K562 (cell line): ENCODE measurements around the gene COL25A1. TPM values are rescaled to one million over a fixed set of nuclear protein-coding genes. Genes with fewer than 3 reads are reported as not detected.

ENCODE experiments used
- ATAC-seq: fragments of 200-7000 bp; cut with Tn5 transposase; 3 replicates; pipeline ENCODE4 v1.9.1; 2020; ENCODE audit warnings: moderate library complexity
- BruUV-seq: library from RNA; stranded (reverse); fragments of 400-500 nt; replicated peaks from 2 replicates; lab custom pipeline; 2021; lab: Mats Ljungman, UMichigan
- CTCF ChIA-PET: fragments of 300-600 bp; formaldehyde crosslinking; extraction: SDS; loops from one replicate; lab custom pipeline; 2021; ENCODE audit warnings: low intra/inter-chr PET ratio; lab: Yijun Ruan, JAX
- POLR2A ChIA-PET: fragments of 300-600, 350-650 bp; sonication (Branson Sonifier 250); formaldehyde crosslinking; extraction: SDS; loops from one replicate; lab custom pipeline; 2021; ENCODE audit warnings: antibody characterized with exemption, inconsistent platforms; lab: Yijun Ruan, JAX
- DNase-seq, 4 experiments: peaks; one replicate each; pipeline versions ENCODE4 v3.0.0 to v3.0.0-alpha.2; 2011 to 2018; ENCODE audit warnings: low spot score in 3 of 4, mixed read lengths in 3 of 4; ENCODE audit errors: extremely low read depth in 1 of 4
- FAIRE-seq: peaks from 2 replicates; lab custom pipeline; 2011; peaks lifted over from hg19 to GRCh38; lab: Jason Lieb, UNC
- H2AFZ ChIP-seq: 2 replicates; pipeline ENCODE4 v1.6.0; 2011; ENCODE audit warnings: low read depth, low read length, control low read depth, inconsistent platforms
- H3K27ac ChIP-seq: fragments of 200-600 bp; 3 replicates; pipeline ENCODE4 v1.8.0; 2011; ENCODE audit warnings: low read depth, mild to moderate bottlenecking, control low read depth, inconsistent platforms, low read length, moderate library complexity, mixed read lengths; ENCODE audit errors: extremely low read depth
- H3K27me3 ChIP-seq, 2 experiments: fragments of 300-600 bp in 1 of 2; 2 replicates in 1 of 2; 3 replicates in 1 of 2; pipeline versions ENCODE4 v1.6.0 to v1.8.0; 2011; ENCODE audit warnings: inconsistent platforms in 2 of 2, low read length in 2 of 2, mild to moderate bottlenecking in 1 of 2, mixed read lengths in 1 of 2, moderate library complexity in 1 of 2; ENCODE audit not compliant: control insufficient read depth in 2 of 2, insufficient read depth in 2 of 2
- H3K36me3 ChIP-seq: fragments of 300-600 bp; 3 replicates; pipeline ENCODE4 v1.8.0; 2011; ENCODE audit warnings: mild to moderate bottlenecking, low read length, inconsistent platforms; ENCODE audit not compliant: control insufficient read depth, insufficient read depth
- H3K4me1 ChIP-seq, 2 experiments: fragments of 200-600 bp in 1 of 2; replicated peaks in 1 of 2; 2 replicates in 1 of 2; 3 replicates in 1 of 2; pipeline versions ENCODE4 v1.5.1 to v1.8.0; 2011; ENCODE audit warnings: inconsistent platforms in 2 of 2, low read length in 2 of 2, mild to moderate bottlenecking in 1 of 2, mixed read lengths in 1 of 2, moderate library complexity in 1 of 2; ENCODE audit not compliant: control insufficient read depth in 2 of 2, insufficient read depth in 2 of 2
- H3K4me2 ChIP-seq: 2 replicates; pipeline ENCODE4 v1.6.1; 2011; ENCODE audit warnings: low read length, control low read depth, inconsistent platforms, mixed read lengths; ENCODE audit not compliant: insufficient read depth
- H3K4me3 ChIP-seq: fragments of 200-600 bp; sonication (generic), shearing (Covaris generic); 2 replicates; pipeline ENCODE4 v1.5.1; 2016; ENCODE audit warnings: control low read depth, inconsistent platforms
- H3K79me2 ChIP-seq: fragments of 200-600 bp; 3 replicates; pipeline ENCODE4 v1.8.0; 2011; ENCODE audit warnings: low read length, inconsistent platforms; ENCODE audit not compliant: control insufficient read depth, insufficient read depth
- H3K9ac ChIP-seq, 2 experiments: 2 replicates each; pipeline versions ENCODE4 v1.6.0 to v1.6.1; 2011; ENCODE audit warnings: low read depth in 2 of 2, low read length in 2 of 2, control low read depth in 1 of 2, inconsistent platforms in 1 of 2, mild to moderate bottlenecking in 1 of 2, mixed read lengths in 1 of 2; ENCODE audit not compliant: insufficient read depth in 1 of 2
- H3K9me1 ChIP-seq: one replicate; pipeline ENCODE4 v1.6.0; 2011; ENCODE audit warnings: inconsistent platforms, mild to moderate bottlenecking, low read length, moderate library complexity; ENCODE audit not compliant: control insufficient read depth, insufficient read depth
- H3K9me3 ChIP-seq: replicated peaks from 2 replicates; pipeline ENCODE4 v1.5.1; 2011; ENCODE audit warnings: low read depth, low read length, inconsistent platforms; ENCODE audit not compliant: control insufficient read depth, insufficient read depth
- H4K20me1 ChIP-seq: replicated peaks from 2 replicates; pipeline ENCODE4 v1.6.1; 2011; ENCODE audit warnings: low read length, inconsistent platforms, mixed read lengths; ENCODE audit not compliant: control insufficient read depth, insufficient read depth
- EP300 ChIP-seq: IDR thresholded peaks from 2 replicates; pipeline ENCODE4 v1.6.1; 2012; ENCODE audit warnings: low read length, improper control_type of control experiment
- HDAC8 ChIP-seq: fragments of 450-650 bp; IDR thresholded peaks from 2 replicates; pipeline ENCODE4 v1.6.1; 2016; ENCODE audit warnings: mild to moderate bottlenecking, missing genetic modification characterization, moderate library complexity, missing compliant biosample characterization
- NFXL1 ChIP-seq: fragments of 450-650 bp; formaldehyde crosslinking; IDR thresholded peaks from 2 replicates; pipeline ENCODE4 v1.4.0; 2021; ENCODE audit warnings: mild to moderate bottlenecking
- NFYB ChIP-seq: IDR thresholded peaks from 2 replicates; pipeline ENCODE4 v1.6.1; 2011; ENCODE audit warnings: mild to moderate bottlenecking, moderate library complexity; ENCODE audit not compliant: insufficient read length; ENCODE audit errors: extremely low read depth
- POLR2G ChIP-seq: fragments of 200-400 bp; formaldehyde crosslinking; IDR thresholded peaks from 2 replicates; pipeline ENCODE4 v1.6.1; 2017; ENCODE audit warnings: low read depth, mild to moderate bottlenecking, antibody characterized with exemption, low read length, moderate library complexity
- SMAD4 ChIP-seq: fragments of 250-450 bp; sonication (Bioruptor Pico); conservative IDR thresholded peaks from 2 replicates; pipeline ENCODE4 v1.8.0; 2021; ENCODE audit warnings: inconsistent platforms, mild to moderate bottlenecking, moderate library complexity
- SMARCE1 ChIP-seq: fragments of 450-650 bp; IDR thresholded peaks from 2 replicates; pipeline ENCODE4 v1.7.1; 2016; ENCODE audit warnings: mild to moderate bottlenecking
- ZNF121 ChIP-seq: sonication (generic); formaldehyde crosslinking; conservative IDR thresholded peaks from 2 replicates; pipeline ENCODE4 v1.8.0; 2022; ENCODE audit warnings: missing genetic modification reagents
- ZNF184 ChIP-seq: sonication (generic); formaldehyde crosslinking; IDR thresholded peaks from 2 replicates; pipeline ENCODE4 v1.5.0; 2020; ENCODE audit warnings: missing genetic modification reagents
- ZNF239 ChIP-seq: fragments of 250-450 bp; sonication (Bioruptor Pico); IDR thresholded peaks from 2 replicates; pipeline ENCODE4 v1.4.0; 2020; ENCODE audit warnings: mild to moderate bottlenecking
- WGBS: fragments of 100-300 bp; shearing (Covaris generic); methylation state at CpG from one replicate; pipeline ENCODE4 v1.1.6; 2016; ENCODE audit warnings: low coverage, mixed read lengths; ENCODE audit not compliant: insufficient coverage; ENCODE audit errors: missing lambda C conversion rate; 5-methylcytosine and 5-hydroxymethylcytosine counted together
- in situ Hi-C: fragments of 300-500 bp; cut with MboI; formaldehyde crosslinking; loops from 4 replicates; pipeline ENCODE4 v1.15.0; 2018; ENCODE audit warnings: inconsistent platforms, mixed read lengths
- intact Hi-C: fragments of 100-400 bp; cut with micrococcal nuclease; formaldehyde crosslinking; loops from 2 replicates; pipeline ENCODE4 v1.14.2; 2022
- polyA plus RNA-seq, 8 experiments: library from polyadenylated mRNA; depleted of rRNA in 4 of 8; stranded (reverse) in 5 of 8; unstranded in 3 of 8; fragments of >200 nt; fragmentation: Nextera tagmentation in 2 of 8; fragmentation: Illumina TruSeq in 1 of 8; extraction: Ambion mirVana in 2 of 8; extraction: Trizol in 1 of 8; gene quantifications; 2 replicates each; pipeline versions ENCODE4 v1.2.1 to v1.2.3, GENCODE V29; 2011 to 2014; ENCODE audit warnings: inconsistent platforms in 1 of 8, missing spikeins in 1 of 8
- total RNA-seq, 7 experiments: library from RNA; depleted of rRNA in 6 of 7; stranded (reverse); fragments of >200 nt in 6 of 7; fragmentation: Illumina TruSeq in 2 of 7; extraction: Trizol in 2 of 7; gene quantifications; 2 replicates each; pipeline versions ENCODE4 v1.2.1 to v1.2.3, GENCODE V29; 2011 to 2021; ENCODE audit warnings: low replicate concordance in 1 of 7
- TF ChIP-seq, protein P1 (sequence below): IDR thresholded peaks from 2 replicates; pipeline ENCODE4 v1.6.1; 2011; ENCODE audit warnings: borderline replicate concordance, low read depth, mild to moderate bottlenecking, moderate library complexity, low read length; ENCODE audit not compliant: insufficient read depth, poor library complexity, severe bottlenecking
- TF ChIP-seq, protein P2 (sequence below): fragments of 450-650 bp; IDR thresholded peaks from 2 replicates; pipeline ENCODE4 v1.6.1; 2016; ENCODE audit warnings: borderline replicate concordance

The COL25A1 gene
- total and polyA plus RNA-seq, 9 of the 15 experiments (the other 6 are each of a cell fraction or from before 2014, with no cell fraction given): 0.03 to 0.62 (median 0.27) TPM

DNA sequence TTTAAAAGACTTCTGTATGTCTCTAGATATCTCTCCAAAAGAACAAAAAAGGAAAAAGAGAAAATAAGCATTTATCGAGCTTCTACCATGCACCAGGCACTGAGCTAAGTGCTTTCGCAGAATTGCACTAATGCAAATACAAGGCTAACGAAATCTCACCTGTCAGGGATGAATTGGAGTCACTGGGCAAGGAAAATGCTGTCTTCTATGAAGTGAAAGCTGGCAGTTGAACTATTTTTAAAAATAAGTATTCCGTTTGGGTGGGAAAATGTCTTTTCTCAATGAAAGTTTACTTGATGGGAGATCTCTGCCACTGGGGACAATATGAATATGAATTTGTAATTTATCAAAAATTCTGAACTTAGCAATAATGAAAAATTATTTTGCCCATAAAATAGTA, 47.6 kb downstream of the COL25A1 start:
- Histone ChIP-seq H3K4me1 (no peaks in the 10 kb centered on the region), H4K20me1 (no peaks in the 10 kb centered on the region), H3K9ac (no peak overlapping the region), H3K4me2 (no peak overlapping the region), H3K9me3 (no peaks in the 10 kb centered on the region), H3K4me3 (no peak overlapping the region), H3K79me2 (no peaks in the 10 kb centered on the region), H3K36me3 (no peaks in the 10 kb centered on the region), H3K27me3 (no peaks in the 10 kb centered on the region), H3K27ac (no peak overlapping the region), H2AFZ (0 out of 2 replicates have a peak overlapping the region, but pooled peaks have one; percentile 53), H3K9me1 (no peaks in the 10 kb centered on the region)
- DNase-seq (no peak), ATAC-seq (no peak), FAIRE-seq (no peak)
- BruUV-seq: no TSS peak
- in situ Hi-C loops (no loop called here), intact Hi-C loops (no loop called here)
- ChIA-PET POLR2A (interaction anchor here (0.5 to 1.3 kb wide), 2 partner anchors 9 to 318 kb away, joined by 3 to 4 read pairs; no protein-coding TSS in a partner anchor), CTCF (no interaction called here)
- WGBS: 37% methylated on average over 4 of the region's 4 CpGs
- TF ChIP-seq HDAC8 (tag) (no peak), NFYB (no peak), ZNF121 (CRISPR knock-in tag) (no peak), NFXL1 (CRISPR knock-in tag) (no peak), ZNF184 (CRISPR knock-in tag) (no peak), EP300 (no peak), SMARCE1 (no peak), POLR2G (no peak), ZNF239 (CRISPR knock-in tag) (no peak), SMAD4 (CRISPR knock-in tag) (no peak)
- TF ChIP-seq, protein P1, sequence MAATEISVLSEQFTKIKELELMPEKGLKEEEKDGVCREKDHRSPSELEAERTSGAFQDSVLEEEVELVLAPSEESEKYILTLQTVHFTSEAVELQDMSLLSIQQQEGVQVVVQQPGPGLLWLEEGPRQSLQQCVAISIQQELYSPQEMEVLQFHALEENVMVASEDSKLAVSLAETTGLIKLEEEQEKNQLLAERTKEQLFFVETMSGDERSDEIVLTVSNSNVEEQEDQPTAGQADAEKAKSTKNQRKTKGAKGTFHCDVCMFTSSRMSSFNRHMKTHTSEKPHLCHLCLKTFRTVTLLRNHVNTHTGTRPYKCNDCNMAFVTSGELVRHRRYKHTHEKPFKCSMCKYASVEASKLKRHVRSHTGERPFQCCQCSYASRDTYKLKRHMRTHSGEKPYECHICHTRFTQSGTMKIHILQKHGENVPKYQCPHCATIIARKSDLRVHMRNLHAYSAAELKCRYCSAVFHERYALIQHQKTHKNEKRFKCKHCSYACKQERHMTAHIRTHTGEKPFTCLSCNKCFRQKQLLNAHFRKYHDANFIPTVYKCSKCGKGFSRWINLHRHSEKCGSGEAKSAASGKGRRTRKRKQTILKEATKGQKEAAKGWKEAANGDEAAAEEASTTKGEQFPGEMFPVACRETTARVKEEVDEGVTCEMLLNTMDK: no peak
- TF ChIP-seq, protein P2, sequence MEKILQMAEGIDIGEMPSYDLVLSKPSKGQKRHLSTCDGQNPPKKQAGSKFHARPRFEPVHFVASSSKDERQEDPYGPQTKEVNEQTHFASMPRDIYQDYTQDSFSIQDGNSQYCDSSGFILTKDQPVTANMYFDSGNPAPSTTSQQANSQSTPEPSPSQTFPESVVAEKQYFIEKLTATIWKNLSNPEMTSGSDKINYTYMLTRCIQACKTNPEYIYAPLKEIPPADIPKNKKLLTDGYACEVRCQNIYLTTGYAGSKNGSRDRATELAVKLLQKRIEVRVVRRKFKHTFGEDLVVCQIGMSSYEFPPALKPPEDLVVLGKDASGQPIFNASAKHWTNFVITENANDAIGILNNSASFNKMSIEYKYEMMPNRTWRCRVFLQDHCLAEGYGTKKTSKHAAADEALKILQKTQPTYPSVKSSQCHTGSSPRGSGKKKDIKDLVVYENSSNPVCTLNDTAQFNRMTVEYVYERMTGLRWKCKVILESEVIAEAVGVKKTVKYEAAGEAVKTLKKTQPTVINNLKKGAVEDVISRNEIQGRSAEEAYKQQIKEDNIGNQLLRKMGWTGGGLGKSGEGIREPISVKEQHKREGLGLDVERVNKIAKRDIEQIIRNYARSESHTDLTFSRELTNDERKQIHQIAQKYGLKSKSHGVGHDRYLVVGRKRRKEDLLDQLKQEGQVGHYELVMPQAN: no peak
